A673 (cell line): Measurements from ENCODE around the gene TGFBR1.

Source experiments
- CTCF ChIP-seq: fragments of 300-800, 200-600 bp; sonication (generic); conservative IDR thresholded peaks from 2 replicates; pipeline ENCODE4 v1.5.1; 2017; ENCODE audit warnings: low read depth, mild to moderate bottlenecking, antibody characterized with exemption, low read length, moderate library complexity, mixed read lengths
- EZH2 ChIP-seq: fragments of 200-600 bp; sonication (generic); IDR thresholded peaks from 2 replicates; pipeline ENCODE4 v1.6.1; 2017; ENCODE audit warnings: borderline replicate concordance, low read depth, mild to moderate bottlenecking, mixed read lengths, antibody characterized with exemption, low read length; ENCODE audit not compliant: poor library complexity, severe bottlenecking

GRCh38 chr9:99060621-99061020, 44.3 kb upstream of the TGFBR1 start:
- TF ChIP-seq CTCF (no peak), EZH2 (no peak)
